GM12878 (cell line): ENCODE data around the gene KCNAB2. TPM values are rescaled to one million over a fixed set of nuclear protein-coding genes. Genes with fewer than 3 reads are reported as not detected.

Experiments
- ATAC-seq: fragments of 200-7000 bp; cut with Tn5 transposase; 3 replicates; pipeline ENCODE4 v1.9.1; 2020; ENCODE audit warnings: mild to moderate bottlenecking, moderate library complexity
- BruUV-seq: library from RNA; stranded (reverse); fragments of 400-500 nt; replicated peaks from 2 replicates; lab custom pipeline; 2021; lab: Mats Ljungman, UMichigan
- CTCF ChIA-PET: fragments of 300-600 bp; sonication (Branson Sonifier 250); formaldehyde crosslinking; extraction: SDS; loops from one replicate; lab custom pipeline; 2021; ENCODE audit warnings: inconsistent platforms; lab: Yijun Ruan, JAX
- POLR2A ChIA-PET: fragments of 350-600 bp; formaldehyde crosslinking; extraction: SDS; loops from one replicate; lab custom pipeline; 2021; ENCODE audit warnings: inconsistent platforms; lab: Charles Lee
- RAD21 ChIA-PET: fragments of 300-600 bp; sonication (Branson Sonifier 250); formaldehyde crosslinking; loops from one replicate; lab custom pipeline; 2023; ENCODE audit warnings: antibody characterized with exemption; ENCODE audit not compliant: unreplicated experiment; lab: Charles Lee
- SMC1A ChIA-PET: fragments of 300-600 bp; sonication (Branson Sonifier 250); formaldehyde crosslinking; loops from one replicate; lab custom pipeline; 2023; ENCODE audit not compliant: unreplicated experiment, uncharacterized antibody; lab: Charles Lee
- DNase-seq: peaks from one replicate; pipeline ENCODE4 v3.0.0-alpha.2; 2011; ENCODE audit warnings: low read depth, low spot score
- FAIRE-seq: peaks from 3 replicates; lab custom pipeline; 2011; peaks lifted over from hg19 to GRCh38; lab: Jason Lieb, UNC
- H2AFZ ChIP-seq: 2 replicates; pipeline ENCODE4 v1.6.0; 2011; ENCODE audit warnings: low read depth, low read length, control low read depth; ENCODE audit not compliant: control insufficient read depth
- H3K27ac ChIP-seq: 2 replicates; pipeline ENCODE4 v1.5.1; 2011; ENCODE audit warnings: control low read depth; ENCODE audit not compliant: control insufficient read depth, insufficient read depth
- H3K27me3 ChIP-seq, 2 experiments: replicated peaks in 1 of 2; 2 replicates each; pipeline versions ENCODE4 v1.6.0 to v1.6.1; 2011; ENCODE audit warnings: low read length in 1 of 2; ENCODE audit not compliant: control insufficient read depth in 2 of 2, insufficient read depth in 2 of 2
- H3K36me3 ChIP-seq, 2 experiments: 2 replicates each; pipeline ENCODE4 v1.5.1; 2011; ENCODE audit warnings: low read length in 1 of 2; ENCODE audit not compliant: control insufficient read depth in 2 of 2, insufficient read depth in 2 of 2
- H3K4me1 ChIP-seq: 2 replicates; pipeline ENCODE4 v1.6.1; 2011; ENCODE audit warnings: mild to moderate bottlenecking, low read length, moderate library complexity, mixed read lengths; ENCODE audit not compliant: control insufficient read depth, insufficient read depth
- H3K4me2 ChIP-seq: 2 replicates; pipeline ENCODE4 v1.6.0; 2011; ENCODE audit warnings: control low read depth; ENCODE audit not compliant: control insufficient read depth, insufficient read depth
- H3K4me3 ChIP-seq: fragments of 200-600 bp; sonication (generic); 2 replicates; pipeline ENCODE4 v1.5.1; 2016
- H3K79me2 ChIP-seq: 2 replicates; pipeline ENCODE4 v1.6.0; 2011; ENCODE audit warnings: low read length; ENCODE audit not compliant: control insufficient read depth, insufficient read depth
- H3K9ac ChIP-seq: 2 replicates; pipeline ENCODE4 v1.8.0; 2011; ENCODE audit warnings: low read length, control low read depth, mixed read lengths; ENCODE audit not compliant: control insufficient read depth, insufficient read depth
- H3K9me3 ChIP-seq: replicated peaks from 3 replicates; pipeline ENCODE4 v1.5.1; 2011; ENCODE audit warnings: mild to moderate bottlenecking, low read length; ENCODE audit not compliant: control insufficient read depth, insufficient read depth
- H4K20me1 ChIP-seq: 2 replicates; pipeline ENCODE4 v1.6.0; 2011; ENCODE audit not compliant: control insufficient read depth, insufficient read depth
- ATF7 ChIP-seq: fragments of 450-650 bp; IDR thresholded peaks from 2 replicates; pipeline ENCODE4 v1.6.1; 2016; ENCODE audit warnings: low read depth, mild to moderate bottlenecking
- CEBPB ChIP-seq, 2 experiments: fragments of 150-350 bp in 1 of 2; IDR thresholded peaks; 2 replicates each; pipeline ENCODE4 v1.6.1; 2012 to 2014; ENCODE audit warnings: low read depth in 2 of 2, low read length in 2 of 2, borderline replicate concordance in 1 of 2, inconsistent platforms in 1 of 2
- EZH2 ChIP-seq: IDR thresholded peaks from 2 replicates; pipeline ENCODE4 v1.6.1; 2012; ENCODE audit warnings: low read depth, mild to moderate bottlenecking, control low read depth, inconsistent platforms, low read length, borderline replicate concordance; ENCODE audit not compliant: control insufficient read depth
- GABPA ChIP-seq: IDR thresholded peaks from 2 replicates; pipeline ENCODE4 v1.6.1; 2014; ENCODE audit warnings: antibody characterized with exemption, low read depth, mild to moderate bottlenecking, inconsistent platforms
- GATAD2B ChIP-seq: fragments of 450-650 bp; conservative IDR thresholded peaks from 2 replicates; pipeline ENCODE4 v1.6.1; 2017; ENCODE audit warnings: low read depth, mild to moderate bottlenecking, moderate library complexity
- HDAC6 ChIP-seq: fragments of 200-600 bp; sonication (generic); IDR thresholded peaks from one replicate; pipeline ENCODE4 v1.8.0; 2017; ENCODE audit warnings: antibody characterized with exemption; ENCODE audit not compliant: unreplicated experiment
- HSF1 ChIP-seq: fragments of 150-350 bp; IDR thresholded peaks from 2 replicates; pipeline ENCODE4 v1.6.1; 2014; ENCODE audit warnings: mild to moderate bottlenecking, low read depth, low read length
- IRF3 ChIP-seq: fragments of 450-650 bp; IDR thresholded peaks from 2 replicates; pipeline ENCODE4 v1.6.1; 2014; ENCODE audit warnings: mild to moderate bottlenecking
- LARP7 ChIP-seq: fragments of 450-650 bp; IDR thresholded peaks from 2 replicates; pipeline ENCODE4 v1.6.1; 2017; ENCODE audit warnings: mild to moderate bottlenecking
- MEF2A ChIP-seq: IDR thresholded peaks from 2 replicates; pipeline ENCODE4 v1.6.1; 2011; ENCODE audit warnings: low read depth, mild to moderate bottlenecking, low read length, moderate library complexity; ENCODE audit not compliant: insufficient read depth
- MXI1 ChIP-seq: fragments of 150-350 bp; IDR thresholded peaks from 2 replicates; pipeline ENCODE4 v1.6.1; 2011; ENCODE audit warnings: low read depth, mild to moderate bottlenecking, inconsistent platforms, low read length, improper control_type of control experiment
- MYC ChIP-seq: IDR thresholded peaks from 2 replicates; pipeline ENCODE4 v1.6.1; 2011; ENCODE audit warnings: mild to moderate bottlenecking, low read length, moderate library complexity, inconsistent platforms; ENCODE audit not compliant: insufficient read depth, insufficient replicate concordance, insufficient read length, severe bottlenecking
- NFXL1 ChIP-seq: fragments of 450-650 bp; IDR thresholded peaks from 2 replicates; pipeline ENCODE4 v1.6.1; 2017; ENCODE audit warnings: antibody characterized with exemption, mild to moderate bottlenecking, borderline replicate concordance
- NFYB ChIP-seq: IDR thresholded peaks from 2 replicates; pipeline ENCODE4 v1.6.1; 2011; ENCODE audit warnings: low read depth, mild to moderate bottlenecking, low read length, improper control_type of control experiment, moderate library complexity; ENCODE audit not compliant: insufficient read depth
- PAX5 ChIP-seq: IDR thresholded peaks from 2 replicates; pipeline ENCODE4 v1.6.1; 2011; ENCODE audit warnings: low read depth, low read length, borderline replicate concordance
- SREBF1 ChIP-seq: IDR thresholded peaks from 2 replicates; pipeline ENCODE4 v1.6.1; 2012; ENCODE audit warnings: mild to moderate bottlenecking, low read length
- STAT3 ChIP-seq: IDR thresholded peaks from 2 replicates; pipeline ENCODE4 v1.6.1; 2011; ENCODE audit warnings: low read depth, low read length, improper control_type of control experiment
- SUZ12 ChIP-seq: fragments of 200-600 bp; sonication (generic); IDR thresholded peaks from one replicate; pipeline ENCODE4 v1.6.1; 2018; ENCODE audit warnings: antibody characterized with exemption, mild to moderate bottlenecking; ENCODE audit not compliant: unreplicated experiment
- TARDBP ChIP-seq: IDR thresholded peaks from 2 replicates; pipeline ENCODE4 v1.6.1; 2016; ENCODE audit warnings: borderline replicate concordance
- ZBTB33 ChIP-seq: fragments of 450-650 bp; IDR thresholded peaks from 2 replicates; pipeline ENCODE4 v1.6.1; 2017; ENCODE audit warnings: mild to moderate bottlenecking
- WGBS: methylation state at CpG from one replicate; pipeline ENCODE4 v1.1.6; 2016; ENCODE audit warnings: low lambda C conversion rate; ENCODE audit not compliant: insufficient replicate concordance, insufficient coverage; ENCODE audit errors: missing lambda C conversion rate; 5-methylcytosine and 5-hydroxymethylcytosine counted together
- in situ Hi-C: fragments of 300-500 bp; cut with MboI; formaldehyde crosslinking; loops from 9 replicates; pipeline ENCODE4 v1.14.3; 2018; ENCODE audit warnings: mixed read lengths
- intact Hi-C: fragments of 100-400 bp; cut with micrococcal nuclease; formaldehyde crosslinking; loops from one replicate; pipeline ENCODE4 v1.14.2; 2022; ENCODE audit not compliant: unreplicated experiment
- polyA plus RNA-seq, 11 experiments: library from polyadenylated mRNA; depleted of rRNA in 4 of 11; unstranded in 6 of 11; stranded (reverse) in 5 of 11; fragments of >200 nt; fragmentation: Nextera tagmentation in 4 of 11; fragmentation: Illumina TruSeq in 1 of 11; extraction: Ambion mirVana in 4 of 11; extraction: Trizol in 1 of 11; gene quantifications; 1 replicate in 1 of 11; 2 replicates in 10 of 11; pipeline versions ENCODE4 v1.2.1 to v1.2.3, GENCODE V29; 2011 to 2016; ENCODE audit warnings: inconsistent platforms in 2 of 11, missing spikeins in 2 of 11, low read depth in 1 of 11
- total RNA-seq, 4 experiments: library from RNA; depleted of rRNA in 3 of 4; stranded (reverse); fragments of >200 nt in 3 of 4; fragmentation: Illumina TruSeq in 1 of 4; extraction: Trizol in 1 of 4; gene quantifications; 2 replicates each; pipeline versions ENCODE4 v1.2.1 to v1.2.3, GENCODE V29; 2013 to 2021

KCNAB2 gene
- total and polyA plus RNA-seq, 10 of the 15 experiments (the other 5 are each of a cell fraction or from before 2014, with no cell fraction given): 2.9 to 123 (median 62.4) TPM

- H3K36me3 ChIP-seq: no peaks in the 10 kb centered on the region
- H3K9me3 ChIP-seq: no peaks in the 10 kb centered on the region
- ChIA-PET SMC1A (no interaction called here), POLR2A (no interaction called here), CTCF (no interaction called here), RAD21 (no interaction called here)
- no peaks in the 10 kb centered on the region for H3K27me3 ChIP-seq
- FAIRE-seq (no peak), ATAC-seq (no peak), DNase-seq (no peak)
- no peaks in the 10 kb centered on the region for H3K4me1 ChIP-seq
- intact Hi-C loops (no loop called here), in situ Hi-C loops (no loop called here)
- no peak overlapping the region for H3K4me3 ChIP-seq
- no TSS peak for BruUV-seq
- H3K9ac ChIP-seq: no peak overlapping the region
- H2AFZ ChIP-seq: no peak overlapping the region
- no peaks in the 10 kb centered on the region for H4K20me1 ChIP-seq
- H3K4me2 ChIP-seq: no peak overlapping the region
- H3K27ac ChIP-seq: no peak overlapping the region
- no peak for TF ChIP-seq LARP7
- TF ChIP-seq MYC: no peak
- no peak for TF ChIP-seq PAX5
- TF ChIP-seq ZBTB33: no peak
- TF ChIP-seq HSF1: no peak
- TF ChIP-seq CEBPB (IDR thresholded peaks at IDR 0.05; ENCODE audit: borderline replicate concordance in 1 of 2, low read depth in 2 of 2, low read length in 2 of 2): no peak
- TF ChIP-seq SUZ12: no peak
- no peak for TF ChIP-seq ATF7
- no peak for TF ChIP-seq NFYB
- TF ChIP-seq MEF2A: no peak
- no peak for TF ChIP-seq GABPA
- no peak for TF ChIP-seq STAT3
- TF ChIP-seq EZH2: no peak
- TF ChIP-seq SREBF1: no peak
- no peak for TF ChIP-seq MXI1
- no peak for TF ChIP-seq NFXL1
- no peak for TF ChIP-seq HDAC6
- no peak for TF ChIP-seq IRF3
- TF ChIP-seq GATAD2B: no peak
- no peak for TF ChIP-seq TARDBP
- 61% methylated on average over 15 of the region's 15 CpGs for WGBS
- H3K79me2 ChIP-seq: no peaks in the 10 kb centered on the region
Observed at GRCh38 chr1:6125366-6125765, 79.7 kb downstream of the KCNAB2 start.
